H1 (cell line): ENCODE results near the gene OR10H5. TPM values are rescaled to one million over a fixed set of nuclear protein-coding genes. Genes with fewer than 3 reads are reported as not detected.

Source experiments
- CTCF ChIA-PET: fragments of 300-600 bp; sonication (Branson Sonifier 250); formaldehyde crosslinking; loops from one replicate; lab custom pipeline; 2021; ENCODE audit not compliant: partially characterized antibody; lab: Charles Lee
- POLR2A ChIA-PET: fragments of 300-600 bp; sonication (Branson Sonifier 250); formaldehyde crosslinking; loops from one replicate; lab custom pipeline; 2021; ENCODE audit warnings: inconsistent platforms; ENCODE audit not compliant: partially characterized antibody; lab: Charles Lee
- DNase-seq, 2 experiments: peaks; one replicate each; pipeline versions ENCODE4 v3.0.0 to v3.0.0-alpha.2; 2010 to 2022; ENCODE audit warnings: low spot score in 2 of 2, low read depth in 1 of 2, mixed read lengths in 1 of 2
- FAIRE-seq: peaks from 2 replicates; lab custom pipeline; 2011; peaks lifted over from hg19 to GRCh38; lab: Jason Lieb, UNC
- H2AFZ ChIP-seq: 2 replicates; pipeline ENCODE4 v1.8.1; 2012; ENCODE audit warnings: low read length, inconsistent platforms
- H2AK5ac ChIP-seq: 2 replicates; pipeline ENCODE4 v1.6.1; 2013; ENCODE audit warnings: low read depth, low read length
- H2BK120ac ChIP-seq: replicated peaks from 2 replicates; pipeline ENCODE3; 2013; ENCODE audit warnings: low read depth, low read length, inconsistent platforms
- H2BK12ac ChIP-seq: 2 replicates; pipeline ENCODE4 v1.6.1; 2013; ENCODE audit warnings: low read depth, low read length
- H2BK15ac ChIP-seq: 2 replicates; pipeline ENCODE4 v1.6.1; 2013; ENCODE audit warnings: low read length
- H2BK20ac ChIP-seq: 2 replicates; pipeline ENCODE4 v1.6.1; 2013; ENCODE audit warnings: low read length
- H2BK5ac ChIP-seq: 2 replicates; pipeline ENCODE4 v1.6.1; 2013; ENCODE audit warnings: low read depth, low read length
- H3K14ac ChIP-seq: 2 replicates; pipeline ENCODE4 v1.6.1; 2013; ENCODE audit warnings: inconsistent platforms; ENCODE audit not compliant: insufficient read length
- H3K18ac ChIP-seq: 2 replicates; pipeline ENCODE4 v1.6.1; 2013; ENCODE audit warnings: low read length; ENCODE audit errors: extremely low read depth
- H3K23ac ChIP-seq: 2 replicates; pipeline ENCODE4 v1.6.1; 2013; ENCODE audit warnings: inconsistent platforms; ENCODE audit not compliant: insufficient read length
- H3K23me2 ChIP-seq: 2 replicates; pipeline ENCODE4 v1.6.1; 2013; ENCODE audit warnings: low read depth, low read length
- H3K27ac ChIP-seq: 2 replicates; pipeline ENCODE4 v1.6.1; 2011; ENCODE audit warnings: low read depth, low read length, inconsistent platforms
- H3K27me3 ChIP-seq, 4 experiments: replicated peaks in 1 of 4; 1 replicate in 1 of 4; 2 replicates in 3 of 4; pipeline versions ENCODE4 v1.6.1 to v1.8.1; 2011 to 2013; ENCODE audit warnings: low read length in 3 of 4, mild to moderate bottlenecking in 3 of 4, inconsistent platforms in 2 of 4, mixed read lengths in 2 of 4, moderate library complexity in 1 of 4; ENCODE audit not compliant: control insufficient read depth in 3 of 4, insufficient read depth in 3 of 4; ENCODE audit errors: extremely low read depth in 1 of 4
- H3K36me3 ChIP-seq, 4 experiments: 2 replicates each; pipeline versions ENCODE4 v1.6.1 to v1.8.1; 2011 to 2013; ENCODE audit warnings: mild to moderate bottlenecking in 4 of 4, low read length in 3 of 4, moderate library complexity in 2 of 4, control low read depth in 1 of 4, inconsistent platforms in 1 of 4; ENCODE audit not compliant: insufficient read depth in 4 of 4, control insufficient read depth in 2 of 4
- H3K4ac ChIP-seq: replicated peaks from 2 replicates; pipeline ENCODE3; 2013; ENCODE audit warnings: low read length, low read depth, mixed read lengths, inconsistent platforms; ENCODE audit not compliant: insufficient read length
- H3K4me1 ChIP-seq, 4 experiments: replicated peaks in 1 of 4; 1 replicate in 1 of 4; 2 replicates in 3 of 4; pipeline versions ENCODE4 v1.6.1 to v1.8.1; 2011 to 2013; ENCODE audit warnings: low read length in 3 of 4, inconsistent platforms in 2 of 4, mixed read lengths in 1 of 4; ENCODE audit not compliant: insufficient read depth in 4 of 4, control insufficient read depth in 3 of 4
- H3K4me2 ChIP-seq, 2 experiments: 2 replicates each; pipeline versions ENCODE4 v1.6.1 to v1.8.1; 2011 to 2013; ENCODE audit warnings: low read depth in 2 of 2, low read length in 2 of 2, control low read depth in 1 of 2, inconsistent platforms in 1 of 2, mild to moderate bottlenecking in 1 of 2; ENCODE audit not compliant: insufficient read depth in 1 of 2
- H3K4me3 ChIP-seq, 4 experiments: fragments of 200-600, 300-600 bp in 1 of 4; sonication (generic), shearing (Covaris generic), sonication (Bioruptor Twin) in 1 of 4; 2 replicates each; pipeline versions ENCODE4 v1.5.1 to v1.8.1; 2011 to 2016; ENCODE audit warnings: low read length in 4 of 4, low read depth in 3 of 4, control low read depth in 2 of 4, inconsistent platforms in 2 of 4, mild to moderate bottlenecking in 2 of 4, mixed read lengths in 1 of 4, moderate library complexity in 1 of 4; ENCODE audit not compliant: insufficient read depth in 2 of 4; ENCODE audit errors: extremely low read depth in 1 of 4
- H3K56ac ChIP-seq: replicated peaks from 2 replicates; pipeline ENCODE3; 2013; ENCODE audit warnings: low read depth, mild to moderate bottlenecking, mixed read lengths, low read length, inconsistent platforms; ENCODE audit not compliant: insufficient read length
- H3K79me1 ChIP-seq: 2 replicates; pipeline ENCODE4 v1.6.1; 2013; ENCODE audit warnings: low read depth, low read length, control low read depth
- H3K79me2 ChIP-seq, 2 experiments: 2 replicates each; pipeline versions ENCODE4 v1.6.1 to v1.8.1; 2012 to 2013; ENCODE audit warnings: low read length in 2 of 2, mild to moderate bottlenecking in 2 of 2, inconsistent platforms in 1 of 2; ENCODE audit not compliant: insufficient read depth in 2 of 2, control insufficient read depth in 1 of 2
- H3K9ac ChIP-seq, 4 experiments: replicated peaks in 1 of 4; 1 replicate in 1 of 4; 2 replicates in 3 of 4; pipeline versions ENCODE4 v1.6.1 to v1.8.1; 2011 to 2013; ENCODE audit warnings: low read depth in 3 of 4, low read length in 3 of 4, control low read depth in 2 of 4, mild to moderate bottlenecking in 2 of 4, moderate library complexity in 2 of 4, inconsistent platforms in 1 of 4; ENCODE audit errors: extremely low read depth in 1 of 4
- H3K9me3 ChIP-seq, 2 experiments: 2 replicates each; pipeline versions ENCODE4 v1.6.1 to v1.8.1; 2012 to 2013; ENCODE audit warnings: mild to moderate bottlenecking in 2 of 2, moderate library complexity in 2 of 2, control low read depth in 1 of 2, inconsistent platforms in 1 of 2, low read depth in 1 of 2, low read length in 1 of 2, mixed read lengths in 1 of 2; ENCODE audit not compliant: insufficient read depth in 2 of 2
- H4K20me1 ChIP-seq, 2 experiments: replicated peaks in 1 of 2; 2 replicates each; pipeline versions ENCODE3 to v1.8.1; 2011 to 2013; ENCODE audit warnings: inconsistent platforms in 2 of 2, low read length in 2 of 2, mild to moderate bottlenecking in 1 of 2; ENCODE audit not compliant: insufficient read depth in 2 of 2, control insufficient read depth in 1 of 2
- H4K5ac ChIP-seq: 2 replicates; pipeline ENCODE4 v1.6.1; 2013; ENCODE audit warnings: low read length, low read depth, mixed read lengths, inconsistent platforms; ENCODE audit not compliant: insufficient read length
- H4K8ac ChIP-seq: 2 replicates; pipeline ENCODE4 v1.8.0; 2013; ENCODE audit warnings: mild to moderate bottlenecking, moderate library complexity, low read length, inconsistent platforms; ENCODE audit not compliant: insufficient read depth; ENCODE audit errors: extremely low read depth
- H4K91ac ChIP-seq: replicated peaks from 2 replicates; pipeline ENCODE3; 2013; ENCODE audit warnings: low read length, mixed read lengths, inconsistent platforms; ENCODE audit not compliant: insufficient read length
- BCL11A ChIP-seq, 2 experiments: IDR thresholded peaks; one replicate each; pipeline ENCODE4 v1.6.1; 2011; ENCODE audit warnings: low read depth in 2 of 2, low read length in 2 of 2, mild to moderate bottlenecking in 2 of 2
- CREB1 ChIP-seq: IDR thresholded peaks from 2 replicates; pipeline ENCODE4 v1.6.1; 2012; ENCODE audit warnings: inconsistent platforms
- EP300 ChIP-seq, 2 experiments: IDR thresholded peaks; 1 replicate in 1 of 2; 2 replicates in 1 of 2; pipeline ENCODE4 v1.6.1; 2011 to 2012; ENCODE audit warnings: low read depth in 2 of 2, low read length in 2 of 2, mild to moderate bottlenecking in 2 of 2, borderline replicate concordance in 1 of 2, inconsistent platforms in 1 of 2, moderate library complexity in 1 of 2
- HDAC2 ChIP-seq, 2 experiments: fragments of 300-600 bp in 1 of 2; sonication (generic) in 1 of 2; IDR thresholded peaks; 2 replicates each; pipeline ENCODE4 v1.6.1; 2011 to 2012; ENCODE audit warnings: low read depth in 2 of 2, low read length in 2 of 2, mild to moderate bottlenecking in 2 of 2, moderate library complexity in 2 of 2, borderline replicate concordance in 1 of 2, inconsistent platforms in 1 of 2
- KDM1A ChIP-seq: fragments of 200-600, 300-600 bp; sonication (generic); IDR thresholded peaks from 2 replicates; pipeline ENCODE4 v1.7.1; 2016; ENCODE audit warnings: mild to moderate bottlenecking, low read length, borderline replicate concordance
- MAFK ChIP-seq: IDR thresholded peaks from 2 replicates; pipeline ENCODE4 v1.6.1; 2012; ENCODE audit warnings: low read depth, mild to moderate bottlenecking, improper control_type of control experiment, low read length
- SP4 ChIP-seq: IDR thresholded peaks from 2 replicates; pipeline ENCODE4 v1.6.1; 2012; ENCODE audit warnings: low read length, inconsistent platforms
- TAF7 ChIP-seq: optimal IDR thresholded peaks from 2 replicates; pipeline ENCODE3; 2011; ENCODE audit warnings: low read depth, mild to moderate bottlenecking, inconsistent platforms, low read length, moderate library complexity, borderline replicate concordance
- WGBS, 2 experiments: shearing (Covaris generic) in 1 of 2; methylation state at CpG; one replicate each; pipeline versions ENCODE4 v1.1.6 to v1.1.7; 2013 to 2015; ENCODE audit warnings: low lambda C conversion rate in 2 of 2, mixed read lengths in 2 of 2, inconsistent platforms in 1 of 2, low coverage in 1 of 2, missing lambda C conversion rate in 1 of 2; ENCODE audit not compliant: insufficient replicate concordance in 2 of 2, insufficient coverage in 1 of 2, insufficient read length in 1 of 2; ENCODE audit errors: extremely low coverage in 1 of 2, missing lambda C conversion rate in 1 of 2; 5-methylcytosine and 5-hydroxymethylcytosine counted together
- polyA plus RNA-seq, 7 experiments: library from polyadenylated mRNA; depleted of rRNA in 3 of 7; stranded (reverse) in 5 of 7; unstranded in 2 of 7; fragments of >200 nt in 5 of 7; fragments of 200-250 nt in 2 of 7; gene quantifications; 1 replicate in 5 of 7; 2 replicates in 1 of 7; 4 replicates in 1 of 7; pipeline versions ENCODE4 v1.2.1 to v1.2.3, GENCODE V29; 2011 to 2013; ENCODE audit warnings: missing spikeins in 2 of 7, mixed read lengths in 2 of 7
- total RNA-seq: library from RNA; stranded (reverse); fragmentation: NEBNext Ultra II Directional; extraction: Animal tissue kit (Norgen Biotek cat#: 25700); gene quantifications from 2 replicates; pipeline ENCODE4 v1.2.1, GENCODE V29; 2021
- TF ChIP-seq, protein P1 (sequence below), 3 experiments: IDR thresholded peaks; 1 replicate in 2 of 3; 2 replicates in 1 of 3; pipeline versions ENCODE4 v1.5.1 to v1.6.1; 2011; ENCODE audit warnings: low read length in 3 of 3, mild to moderate bottlenecking in 3 of 3, inconsistent platforms in 2 of 3, low read depth in 1 of 3, moderate library complexity in 1 of 3; ENCODE audit not compliant: insufficient read depth in 1 of 3; ENCODE audit errors: control extremely low read depth in 1 of 3
- TF ChIP-seq, protein P2 (sequence below): IDR thresholded peaks from 2 replicates; pipeline ENCODE4 v1.6.1; 2011; ENCODE audit warnings: low read depth, mild to moderate bottlenecking, low read length; ENCODE audit not compliant: insufficient read depth

The OR10H5 gene
- total and polyA plus RNA-seq, 2 of the 8 experiments (the other 6 are each of a cell fraction or from before 2014, with no cell fraction given) = not detected

DNA sequence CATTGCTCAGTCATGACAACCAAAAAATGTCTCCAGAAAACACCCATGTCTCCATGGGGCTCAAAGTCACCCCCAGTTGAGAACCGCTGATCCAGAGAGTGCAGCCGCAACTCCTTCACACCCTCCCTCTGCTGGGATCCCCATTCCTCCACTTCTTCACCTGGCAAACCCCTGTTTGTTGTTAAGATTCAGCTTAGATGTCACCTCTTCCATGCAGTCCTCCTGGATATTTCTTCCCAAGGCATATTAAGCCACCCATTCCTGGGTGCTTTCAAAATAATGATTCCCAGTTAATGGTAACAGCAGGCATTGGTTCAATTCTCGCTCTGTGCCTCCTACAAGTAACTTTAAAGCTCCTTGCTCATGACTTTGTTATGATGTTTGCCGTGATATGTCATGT lies 24.0 kb downstream of the OR10H5 start:
- Histone ChIP-seq H4K5ac (no peak overlapping the region), H3K4ac (no peak overlapping the region), H3K36me3 (no peaks in the 10 kb centered on the region), H3K79me1 (no peaks in the 10 kb centered on the region), H2BK20ac (no peak overlapping the region), H3K4me3 (no peak overlapping the region), H4K91ac (no peak overlapping the region), H3K4me1 (no peaks in the 10 kb centered on the region), H4K20me1 (no peaks in the 10 kb centered on the region), H2BK120ac (no peak overlapping the region), H3K9ac (no peak overlapping the region), H3K27ac (no peak overlapping the region), H3K14ac (no peak overlapping the region), H3K18ac (no peak overlapping the region), H3K79me2 (no peaks in the 10 kb centered on the region), H2AFZ (no peak overlapping the region), H3K9me3 (peaks cover 46 to 97% of the 10 kb centered on the region in 2 experiments), H2BK5ac (no peak overlapping the region), H3K27me3 (no peaks in the 10 kb centered on the region), H3K23me2 (no peaks in the 10 kb centered on the region), H2BK15ac (no peak overlapping the region), H4K8ac (no peak overlapping the region), H2BK12ac (no peak overlapping the region), H3K23ac (no peak overlapping the region), H2AK5ac (no peak overlapping the region), H3K56ac (no peak overlapping the region), H3K4me2 (no peak overlapping the region)
- TF ChIP-seq BCL11A (IDR thresholded peaks at IDR 0.05; ENCODE audit: low read depth in 2 of 2, low read length in 2 of 2) (no peak), CREB1 (no peak), EP300 (IDR thresholded peaks at IDR 0.05; ENCODE audit: borderline replicate concordance in 1 of 2, low read depth in 2 of 2, low read length in 2 of 2) (no peak), HDAC2 (IDR thresholded peaks at IDR 0.05; ENCODE audit: borderline replicate concordance in 1 of 2, low read depth in 2 of 2, low read length in 2 of 2) (no peak), SP4 (no peak), MAFK (no peak), TAF7 (no peak), KDM1A (no peak)
- TF ChIP-seq, protein P1, sequence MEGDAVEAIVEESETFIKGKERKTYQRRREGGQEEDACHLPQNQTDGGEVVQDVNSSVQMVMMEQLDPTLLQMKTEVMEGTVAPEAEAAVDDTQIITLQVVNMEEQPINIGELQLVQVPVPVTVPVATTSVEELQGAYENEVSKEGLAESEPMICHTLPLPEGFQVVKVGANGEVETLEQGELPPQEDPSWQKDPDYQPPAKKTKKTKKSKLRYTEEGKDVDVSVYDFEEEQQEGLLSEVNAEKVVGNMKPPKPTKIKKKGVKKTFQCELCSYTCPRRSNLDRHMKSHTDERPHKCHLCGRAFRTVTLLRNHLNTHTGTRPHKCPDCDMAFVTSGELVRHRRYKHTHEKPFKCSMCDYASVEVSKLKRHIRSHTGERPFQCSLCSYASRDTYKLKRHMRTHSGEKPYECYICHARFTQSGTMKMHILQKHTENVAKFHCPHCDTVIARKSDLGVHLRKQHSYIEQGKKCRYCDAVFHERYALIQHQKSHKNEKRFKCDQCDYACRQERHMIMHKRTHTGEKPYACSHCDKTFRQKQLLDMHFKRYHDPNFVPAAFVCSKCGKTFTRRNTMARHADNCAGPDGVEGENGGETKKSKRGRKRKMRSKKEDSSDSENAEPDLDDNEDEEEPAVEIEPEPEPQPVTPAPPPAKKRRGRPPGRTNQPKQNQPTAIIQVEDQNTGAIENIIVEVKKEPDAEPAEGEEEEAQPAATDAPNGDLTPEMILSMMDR (IDR thresholded peaks at IDR 0.05; ENCODE audit: control extremely low read depth in 1 of 3, insufficient read depth in 1 of 3, low read depth in 1 of 3, low read length in 3 of 3) = no peak
- TF ChIP-seq, protein P2, sequence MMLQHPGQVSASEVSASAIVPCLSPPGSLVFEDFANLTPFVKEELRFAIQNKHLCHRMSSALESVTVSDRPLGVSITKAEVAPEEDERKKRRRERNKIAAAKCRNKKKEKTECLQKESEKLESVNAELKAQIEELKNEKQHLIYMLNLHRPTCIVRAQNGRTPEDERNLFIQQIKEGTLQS = no peak
- POLR2A ChIA-PET = no interaction called here
- 77% methylated on average over 4 of the region's 4 CpGs; no CpG with 5 or more reads in 1 of the 2 experiments for WGBS, 2 experiments
- DNase-seq (no peak), FAIRE-seq (no peak)
- CTCF ChIA-PET = no interaction called here
